GM12873 (cell line): ENCODE measurements around the gene NBEAL1.

Experiments used
- TF ChIP-seq, protein P1 (sequence below): IDR thresholded peaks from 2 replicates; pipeline ENCODE4 v1.5.1; 2012; ENCODE audit warnings: low read depth, mild to moderate bottlenecking, moderate library complexity, low read length, control low read depth; ENCODE audit not compliant: insufficient read depth; ENCODE audit errors: missing control alignments

NBEAL1 gene

DNA sequence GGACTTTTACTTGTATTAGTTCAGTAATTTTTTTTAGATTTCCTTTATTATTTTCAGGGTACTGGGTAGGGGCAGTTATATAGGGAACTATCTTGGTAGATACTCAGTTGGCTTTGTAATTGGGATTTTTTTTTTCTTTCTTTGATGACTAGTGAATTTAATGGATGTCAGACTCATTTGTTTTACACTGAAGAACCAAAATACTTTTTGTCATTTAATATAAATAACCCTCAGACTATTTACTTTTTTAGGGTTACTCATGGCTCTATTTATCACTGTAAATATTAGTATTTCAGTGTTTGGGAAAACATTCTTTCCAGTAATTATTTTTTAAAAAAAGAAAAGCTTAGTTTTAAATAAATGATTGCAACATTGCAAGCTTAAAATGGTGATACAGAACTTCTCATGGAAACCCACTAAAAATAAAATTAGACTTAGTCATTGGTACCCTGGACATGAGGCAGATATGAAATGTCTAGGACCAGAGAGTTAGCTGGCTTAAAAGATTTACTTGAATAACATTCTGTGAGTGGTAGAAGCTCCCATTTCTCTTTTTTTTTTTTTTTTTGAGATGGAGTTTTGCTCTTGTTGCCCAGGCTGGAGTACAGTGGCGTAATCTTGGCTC, 149.7 kb downstream of the NBEAL1 start:
- TF ChIP-seq, protein P1, sequence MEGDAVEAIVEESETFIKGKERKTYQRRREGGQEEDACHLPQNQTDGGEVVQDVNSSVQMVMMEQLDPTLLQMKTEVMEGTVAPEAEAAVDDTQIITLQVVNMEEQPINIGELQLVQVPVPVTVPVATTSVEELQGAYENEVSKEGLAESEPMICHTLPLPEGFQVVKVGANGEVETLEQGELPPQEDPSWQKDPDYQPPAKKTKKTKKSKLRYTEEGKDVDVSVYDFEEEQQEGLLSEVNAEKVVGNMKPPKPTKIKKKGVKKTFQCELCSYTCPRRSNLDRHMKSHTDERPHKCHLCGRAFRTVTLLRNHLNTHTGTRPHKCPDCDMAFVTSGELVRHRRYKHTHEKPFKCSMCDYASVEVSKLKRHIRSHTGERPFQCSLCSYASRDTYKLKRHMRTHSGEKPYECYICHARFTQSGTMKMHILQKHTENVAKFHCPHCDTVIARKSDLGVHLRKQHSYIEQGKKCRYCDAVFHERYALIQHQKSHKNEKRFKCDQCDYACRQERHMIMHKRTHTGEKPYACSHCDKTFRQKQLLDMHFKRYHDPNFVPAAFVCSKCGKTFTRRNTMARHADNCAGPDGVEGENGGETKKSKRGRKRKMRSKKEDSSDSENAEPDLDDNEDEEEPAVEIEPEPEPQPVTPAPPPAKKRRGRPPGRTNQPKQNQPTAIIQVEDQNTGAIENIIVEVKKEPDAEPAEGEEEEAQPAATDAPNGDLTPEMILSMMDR = no peak

DNA sequence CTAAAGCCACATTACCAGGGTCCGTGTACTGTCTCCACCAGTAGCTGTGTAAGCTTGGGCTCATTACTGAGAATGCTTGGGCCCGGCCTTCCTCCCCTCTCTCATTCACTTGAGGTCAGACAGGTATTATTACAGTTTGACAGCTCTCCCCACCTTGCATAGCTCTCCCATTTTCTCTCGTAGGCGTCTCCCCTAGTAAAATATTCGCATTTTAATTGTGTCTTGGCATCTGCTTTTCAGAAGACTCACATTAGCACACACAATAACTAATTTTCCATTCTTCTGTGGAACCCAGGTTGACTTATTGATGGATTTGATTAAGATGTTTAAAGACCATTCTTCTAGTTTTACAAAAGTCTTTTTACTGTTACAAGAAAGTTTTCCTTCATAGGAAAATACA, 153.1 kb downstream of the NBEAL1 start:
- TF ChIP-seq, protein P1 = no peak

DNA sequence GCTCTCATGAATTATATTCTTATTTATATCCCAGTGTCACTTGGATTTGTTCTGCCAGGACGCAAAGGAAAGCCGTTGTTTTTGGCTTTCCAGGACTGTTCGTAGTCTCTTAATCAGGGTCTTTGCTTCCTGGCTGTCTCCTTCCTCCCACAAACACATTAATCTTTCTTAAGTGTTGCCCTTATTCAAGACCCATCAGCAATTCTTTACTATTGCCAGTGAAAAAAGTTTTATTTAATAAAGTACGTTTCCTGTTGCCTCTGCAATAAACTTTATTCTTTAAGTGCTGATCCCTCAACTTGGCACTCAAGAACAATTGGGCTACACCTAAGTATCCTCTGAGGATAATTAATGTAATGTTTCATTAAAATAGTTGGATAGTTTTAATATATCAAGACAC, 155.8 kb downstream of the NBEAL1 start:
- TF ChIP-seq, protein P1 = no peak

DNA sequence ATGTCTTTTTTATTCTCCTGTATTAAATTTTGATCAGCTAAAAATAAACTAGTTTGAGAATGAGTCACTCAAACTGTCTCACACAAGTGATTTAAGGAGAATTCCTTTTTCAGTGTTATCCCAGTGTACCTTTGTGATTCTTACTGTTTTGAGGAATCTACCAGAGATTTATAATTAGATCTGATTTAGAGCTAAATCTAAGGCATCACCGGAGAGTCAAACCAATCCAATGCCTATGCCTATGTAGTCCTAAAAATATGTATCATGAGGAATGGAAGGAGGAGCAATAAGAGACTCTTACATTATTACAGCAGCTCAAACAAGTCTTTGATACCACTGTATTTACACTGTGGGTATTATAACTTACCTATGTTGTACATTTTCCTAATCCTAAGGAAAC, 160.7 kb downstream of the NBEAL1 start:
- TF ChIP-seq, protein P1 = no peak

DNA sequence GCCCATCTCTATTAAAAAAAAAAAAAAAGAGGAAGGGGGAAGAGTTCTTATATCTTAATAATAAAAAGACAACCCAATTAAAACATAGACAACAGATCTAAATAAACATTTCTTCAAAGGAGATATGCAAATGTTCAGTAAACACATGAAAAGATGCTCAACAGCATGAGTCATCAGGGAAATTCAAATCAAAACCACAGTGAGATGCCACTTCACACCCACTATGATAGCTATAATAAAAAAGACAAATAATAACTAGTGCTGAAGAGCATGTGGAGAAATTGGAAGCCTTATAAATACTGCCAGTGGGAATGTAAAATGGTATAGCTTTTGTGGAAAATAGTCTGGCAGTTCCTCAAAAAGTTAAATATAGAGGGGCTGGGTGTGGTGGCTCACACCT, 162.7 kb downstream of the NBEAL1 start:
- TF ChIP-seq, protein P1 = no peak

DNA sequence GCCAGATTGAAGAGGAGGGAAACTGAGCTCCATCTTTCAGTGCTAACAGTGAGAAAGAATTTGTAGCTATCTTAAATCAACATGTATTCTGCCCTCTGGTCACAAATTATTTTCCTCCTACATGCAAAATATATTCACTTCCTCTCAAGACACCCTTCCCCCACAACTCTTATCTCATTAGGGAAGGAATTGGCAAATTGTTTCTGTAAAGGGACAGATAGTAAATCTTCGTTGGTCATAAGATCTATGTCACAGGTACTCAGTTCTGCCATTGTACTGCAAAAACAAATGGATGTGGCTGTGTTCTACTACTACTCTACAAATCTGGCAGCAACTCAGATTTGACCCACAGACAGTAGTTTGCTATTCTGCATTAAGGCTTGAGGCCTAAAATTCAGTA, 171.2 kb downstream of the NBEAL1 start:
- TF ChIP-seq, protein P1 = no peak

DNA sequence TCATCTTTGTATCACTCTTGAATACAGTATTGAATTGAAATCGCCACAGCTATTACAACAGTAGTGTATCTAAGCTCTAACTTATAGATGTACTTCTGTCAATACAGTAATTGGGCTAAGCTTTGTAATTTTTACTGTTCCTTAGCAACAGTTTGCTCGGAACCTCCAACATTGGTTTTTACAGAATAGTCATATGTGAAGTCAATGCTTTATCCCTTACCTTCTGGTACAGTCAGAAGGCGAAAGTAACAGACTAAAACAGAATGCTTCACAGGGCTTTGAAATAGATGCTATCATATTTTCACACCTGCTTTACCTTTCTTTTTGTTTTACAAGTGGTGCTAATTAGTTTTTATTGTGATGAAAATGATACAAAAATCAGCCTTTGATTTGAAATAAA, 177.3 kb downstream of the NBEAL1 start:
- TF ChIP-seq, protein P1 = no peak
